NCI-H748 (cell line): Measurements from ENCODE around the gene HTT.

Source experiments
- DNase-seq: peaks from one replicate; lab custom pipeline; 2025; ENCODE audit not compliant: unreplicated experiment; lab: John Stamatoyannopoulos, UW

The HTT gene

DNA sequence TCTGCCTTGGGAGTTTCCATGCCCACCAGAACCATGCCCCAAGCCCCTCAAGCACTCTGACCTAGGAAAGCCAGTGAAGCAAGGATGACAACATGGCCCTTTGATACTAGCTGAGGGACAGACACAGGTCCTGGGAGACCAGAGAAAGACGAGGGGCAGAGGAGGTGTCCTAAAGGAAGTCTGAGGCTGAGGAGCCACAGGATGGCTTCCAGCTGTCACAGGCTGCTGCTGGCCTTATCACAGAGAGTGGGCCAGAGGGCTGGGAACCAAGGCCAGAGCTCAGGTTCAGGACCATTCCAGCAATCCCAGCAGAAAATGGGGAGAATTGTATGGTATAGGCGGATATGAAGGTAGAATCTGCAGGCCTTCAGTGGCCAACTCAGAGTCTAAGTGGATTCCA lies 142.8 kb downstream of the HTT start:
- no peak for DNase-seq

DNA sequence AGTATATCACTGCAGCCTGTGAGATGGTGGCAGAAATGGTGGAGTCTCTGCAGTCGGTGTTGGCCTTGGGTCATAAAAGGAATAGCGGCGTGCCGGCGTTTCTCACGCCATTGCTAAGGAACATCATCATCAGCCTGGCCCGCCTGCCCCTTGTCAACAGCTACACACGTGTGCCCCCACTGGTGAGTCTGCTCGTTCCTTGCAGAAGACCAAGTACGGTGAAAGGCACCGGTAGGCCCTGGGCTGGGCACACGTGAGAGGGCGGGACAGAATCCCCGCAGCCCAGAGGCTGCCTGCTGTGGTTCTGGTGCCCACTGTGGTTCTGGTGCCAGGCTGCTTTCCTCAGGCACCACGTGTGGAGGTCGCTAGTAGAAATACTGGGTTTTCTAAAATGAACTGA lies 143.3 kb downstream of the HTT start:
- DNase-seq = no peak

DNA sequence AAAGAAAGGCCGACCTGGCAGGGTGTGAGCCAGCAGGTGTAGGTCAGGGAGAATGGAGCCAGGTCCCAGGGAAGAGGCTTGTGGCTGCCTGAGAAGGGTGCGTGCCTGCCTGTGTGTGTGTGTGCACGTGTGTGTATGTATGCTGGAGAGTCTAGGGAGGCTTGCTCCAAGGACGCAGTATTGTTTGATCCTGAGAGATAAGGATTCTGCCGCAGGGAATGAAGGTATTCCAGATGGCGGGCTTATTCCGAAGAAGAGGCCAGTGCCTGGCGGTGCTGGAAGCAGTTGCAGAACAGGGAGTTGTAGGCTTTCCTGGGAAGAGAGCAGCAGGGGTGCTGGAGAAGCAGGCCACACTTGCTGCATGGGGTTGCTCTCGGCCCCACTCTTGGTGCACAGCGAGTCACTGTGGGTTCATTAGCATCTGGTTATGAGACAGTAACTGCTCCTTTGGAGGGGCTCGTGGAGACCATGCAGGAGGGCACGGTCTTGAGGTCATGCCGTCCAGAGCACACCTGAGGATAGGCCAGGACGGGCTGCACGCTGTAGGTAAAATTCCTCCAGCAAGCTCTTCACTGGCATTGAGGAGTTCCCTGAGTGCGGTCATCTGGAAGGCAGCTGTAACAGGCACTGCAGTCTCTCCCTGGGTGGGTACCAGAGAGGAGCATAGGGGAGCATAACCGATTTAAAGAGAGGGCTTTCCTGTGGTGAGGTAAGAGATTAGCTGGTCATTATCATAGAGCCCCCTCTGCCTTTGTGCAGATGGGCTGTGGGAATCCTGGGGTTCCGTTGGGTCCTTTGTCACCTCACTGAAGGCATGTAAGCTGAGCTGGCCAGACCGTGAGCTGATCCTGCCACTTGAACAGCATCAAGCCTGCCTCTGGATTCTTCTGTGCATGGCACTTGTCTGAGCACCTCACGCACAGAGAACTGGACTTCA lies 144.6 kb downstream of the HTT start:
- DNase-seq = no peak

DNA sequence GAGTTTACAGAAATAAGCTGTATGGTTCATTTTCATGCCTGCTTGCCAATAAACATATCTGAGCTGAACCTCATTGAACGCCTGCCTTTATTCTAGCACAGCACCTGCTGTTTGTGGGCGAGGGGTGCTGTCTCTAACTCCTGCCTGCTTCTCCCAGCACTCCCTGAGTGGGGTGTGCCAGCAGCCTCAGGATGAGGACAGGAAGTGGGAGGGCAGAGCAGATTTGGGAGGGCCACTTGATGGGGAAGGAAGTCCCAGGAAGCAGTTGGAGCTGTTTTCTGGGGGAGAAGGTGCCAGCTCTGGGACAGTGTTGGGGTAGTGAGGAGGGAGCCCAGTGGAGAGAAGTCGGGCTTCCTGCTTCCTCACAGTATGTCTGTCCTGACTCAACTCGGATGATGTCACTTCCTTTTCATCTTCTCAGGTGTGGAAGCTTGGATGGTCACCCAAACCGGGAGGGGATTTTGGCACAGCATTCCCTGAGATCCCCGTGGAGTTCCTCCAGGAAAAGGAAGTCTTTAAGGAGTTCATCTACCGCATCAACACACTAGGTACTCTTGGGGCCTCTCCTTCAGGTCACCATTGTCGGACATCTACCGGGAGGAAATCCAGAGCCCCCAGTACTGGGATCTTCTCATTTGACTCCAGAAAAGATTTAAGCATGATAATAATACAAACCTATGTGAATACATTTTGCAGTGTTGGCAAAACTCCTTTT lies 145.4 kb downstream of the HTT start:
- no peak for DNase-seq

GRCh38 chr4:3220476-3221183 lies 146.1 kb downstream of the HTT start:
- DNase-seq = no peak

DNA sequence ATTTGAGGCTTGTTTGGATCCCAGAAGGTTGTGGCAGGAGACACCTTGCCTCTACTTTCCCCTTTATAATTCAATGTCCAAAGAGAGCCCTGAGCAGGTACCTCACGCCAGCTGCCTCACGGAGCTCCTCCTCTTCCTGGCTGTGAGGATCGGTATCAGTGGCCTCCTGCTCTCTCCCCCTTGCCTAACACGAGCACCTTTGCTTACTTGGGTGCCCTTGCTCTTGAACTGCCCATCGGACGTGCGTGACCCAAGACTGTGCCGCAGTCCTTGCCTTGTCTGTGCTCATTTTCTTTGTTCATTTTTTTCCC lies 146.7 kb downstream of the HTT start:
- no peak for DNase-seq

DNA sequence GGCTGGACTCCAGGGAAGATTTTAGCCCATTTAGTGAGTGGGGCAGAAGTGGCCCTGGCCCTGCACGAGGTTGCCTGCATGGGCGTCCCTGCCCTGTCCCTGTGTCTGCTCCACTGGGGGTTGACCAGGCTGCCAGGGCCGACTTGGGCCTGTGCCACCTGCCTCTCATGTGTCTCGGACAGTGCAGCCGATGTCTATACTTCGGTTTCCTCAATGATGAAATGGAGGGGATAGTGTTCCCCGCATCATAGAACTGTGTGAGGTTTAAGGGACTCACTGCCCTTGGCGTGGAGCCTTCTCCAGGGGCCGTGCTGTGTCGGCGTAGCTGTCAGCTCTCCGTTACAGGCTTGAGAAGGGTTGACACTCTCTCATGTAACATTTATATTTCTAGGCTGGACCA lies 147.5 kb downstream of the HTT start:
- DNase-seq = no peak

DNA sequence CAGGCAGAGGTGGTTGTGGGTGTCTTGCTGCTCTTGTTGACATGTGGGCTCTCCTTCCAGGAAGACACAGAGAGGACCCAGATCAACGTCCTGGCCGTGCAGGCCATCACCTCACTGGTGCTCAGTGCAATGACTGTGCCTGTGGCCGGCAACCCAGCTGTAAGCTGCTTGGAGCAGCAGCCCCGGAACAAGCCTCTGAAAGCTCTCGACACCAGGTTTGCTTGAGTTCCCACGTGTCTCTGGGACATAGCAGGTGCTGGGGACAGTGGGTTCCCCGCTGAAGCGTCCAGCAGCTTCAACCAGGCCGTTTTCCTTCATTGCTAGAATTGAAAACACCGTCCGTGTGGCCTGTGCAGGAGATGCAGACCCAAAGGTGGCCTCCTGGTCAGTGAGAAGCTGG lies 148.9 kb downstream of the HTT start:
- no peak for DNase-seq

GRCh38 chr4:3223956-3224748 lies 149.7 kb downstream of the HTT start:
- DNase-seq = no peak

GRCh38 chr4:3225071-3225850 lies 150.8 kb downstream of the HTT start:
- DNase-seq = no peak

- no peak for DNase-seq
Observed at GRCh38 chr4:3225936-3226335, 151.5 kb downstream of the HTT start.

GRCh38 chr4:3226467-3226866 lies 152.0 kb downstream of the HTT start:
- DNase-seq = no peak

DNA sequence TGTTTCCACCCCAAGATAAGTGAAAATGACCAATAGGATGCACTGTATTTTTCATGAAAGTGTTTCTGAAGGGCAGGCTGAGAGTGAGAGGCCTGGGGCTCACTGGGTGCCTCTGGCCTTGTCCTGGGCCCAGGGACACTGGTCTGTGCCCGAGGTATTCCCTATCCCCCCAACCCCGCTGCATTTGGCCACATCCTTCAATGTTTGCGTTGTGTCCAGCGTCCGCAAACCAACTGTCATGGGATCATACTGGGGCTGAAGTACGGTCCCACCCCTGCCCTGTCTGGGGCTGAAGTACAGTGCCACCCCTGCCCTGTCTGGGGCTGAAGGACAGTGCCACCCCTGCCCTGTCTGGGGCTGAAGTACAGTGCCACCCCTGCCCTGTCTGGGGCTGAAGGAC lies 152.5 kb downstream of the HTT start:
- DNase-seq = no peak

- DNase-seq = no peak
Observed at GRCh38 chr4:3227878-3228675, 153.6 kb downstream of the HTT start.

DNA sequence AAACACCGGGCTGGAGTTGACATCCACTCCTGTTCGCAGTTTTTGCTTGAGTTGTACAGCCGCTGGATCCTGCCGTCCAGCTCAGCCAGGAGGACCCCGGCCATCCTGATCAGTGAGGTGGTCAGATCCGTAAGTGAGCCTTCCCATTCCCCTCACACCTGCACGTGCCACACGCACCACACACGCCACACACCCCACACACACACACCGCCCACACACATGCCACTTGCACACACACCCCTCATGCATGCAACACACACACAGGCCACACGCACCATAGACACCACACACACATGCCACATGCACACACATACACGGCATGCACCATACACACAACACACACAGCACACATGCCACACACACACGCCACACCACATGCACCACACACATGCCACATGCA lies 154.4 kb downstream of the HTT start:
- DNase-seq = no peak

DNA sequence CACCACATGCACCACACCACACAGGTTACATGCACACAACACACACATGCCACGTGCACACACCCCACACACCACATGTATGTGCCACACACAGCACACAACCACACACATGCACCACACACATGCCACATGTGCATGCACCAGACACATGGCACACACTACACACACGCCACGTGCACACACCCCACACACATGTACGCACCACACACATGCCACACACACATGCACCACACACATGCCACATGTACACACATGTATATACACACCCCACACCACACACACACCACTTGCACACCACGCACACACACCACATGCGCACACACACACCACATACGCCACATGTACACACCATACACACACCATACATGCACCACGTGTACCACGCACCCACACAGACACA lies 154.8 kb downstream of the HTT start:
- DNase-seq = no peak

- no peak for DNase-seq
Observed at GRCh38 chr4:3229964-3230363, 155.5 kb downstream of the HTT start.

DNA sequence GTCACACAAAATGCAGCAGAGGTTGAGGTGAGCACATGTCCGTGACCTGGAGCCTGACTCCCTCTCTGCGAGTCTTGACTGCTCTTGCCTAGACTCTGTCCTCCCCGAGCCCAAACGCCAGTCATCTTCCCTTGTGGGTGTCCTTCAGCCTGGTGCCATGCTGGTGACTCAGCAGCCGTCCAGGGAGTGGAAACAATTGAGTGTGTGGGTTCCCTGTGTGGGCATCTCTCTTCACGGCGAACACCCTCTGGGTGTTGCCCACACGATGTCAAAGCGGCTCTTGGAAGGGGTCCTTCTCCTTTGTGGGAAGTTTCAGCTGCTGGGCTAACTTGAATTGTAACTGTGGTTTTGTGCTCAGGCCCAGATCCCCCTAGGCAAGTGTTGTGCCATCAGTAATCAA lies 157.0 kb downstream of the HTT start:
- no peak for DNase-seq

- DNase-seq = no peak
Observed at GRCh38 chr4:3232001-3232400, 157.5 kb downstream of the HTT start.

- DNase-seq = no peak
Observed at GRCh38 chr4:3232871-3233271, 158.4 kb downstream of the HTT start.
